ENCODE results near the gene DLEU7.

GRCh38 chr13:50873467-50873866, 30.0 kb upstream of the DLEU7 start:
- TF ChIP-seq CTCF (IDR thresholded peaks at IDR 0.05 in 4 of 5, conservative IDR thresholded peaks at IDR 0.05 in 1 of 5) (no peak), POLR2A (IDR thresholded peaks at IDR 0.05) (no peak)
